GM23248 (cell line): ENCODE data around the gene KANSL2.
"Not testable (repeated sequence)": the region's sequence is repeated elsewhere in the genome, so short reads cannot be mapped to it uniquely, and the experiment has no call there.

ENCODE experiments used
- EZH2 ChIP-seq: fragments of 200-600 bp; sonication (generic); IDR thresholded peaks from 2 replicates; pipeline ENCODE4 v1.6.1; 2018; ENCODE audit warnings: antibody characterized with exemption, mild to moderate bottlenecking; ENCODE audit not compliant: insufficient read depth, poor library complexity, severe bottlenecking
- EZH2phosphoT487 ChIP-seq: fragments of 200-600 bp; sonication (generic); IDR thresholded peaks from 2 replicates; pipeline ENCODE4 v1.6.1; 2018; ENCODE audit warnings: antibody characterized with exemption, moderate library complexity, mild to moderate bottlenecking, low read depth; ENCODE audit not compliant: insufficient read depth

- not testable (repeated sequence) for TF ChIP-seq EZH2, EZH2phosphoT487
Observed at GRCh38 chr12:48645354-48645753, 36.7 kb downstream of the KANSL2 start.
